Breast epithelium (tissue), 3 donors: ENCODE results near the gene RASGRP1.

Source experiments
- CTCF ChIP-seq, 3 donors: fragments of 450-650 bp; IDR thresholded peaks; one replicate each; pipeline ENCODE4 v1.5.1; 2016 to 2017; ENCODE audit warnings: antibody characterized with exemption in 3 of 3, mild to moderate bottlenecking in 3 of 3, moderate library complexity in 3 of 3
- POLR2A ChIP-seq: fragments of 450-650 bp; IDR thresholded peaks from one replicate; pipeline ENCODE4 v1.6.1; 2016; ENCODE audit warnings: antibody characterized with exemption, mild to moderate bottlenecking, moderate library complexity
- POLR2AphosphoS5 ChIP-seq, 3 donors: sonication (generic); formaldehyde crosslinking; IDR thresholded peaks; one replicate each; pipeline ENCODE4 v1.6.1; 2017; ENCODE audit warnings: antibody characterized with exemption in 3 of 3

GRCh38 chr15:38526158-38526557, 38.5 kb downstream of the RASGRP1 start:
- TF ChIP-seq CTCF (IDR thresholded peaks at IDR 0.05), result no peak
- TF ChIP-seq POLR2AphosphoS5 (IDR thresholded peaks at IDR 0.05), result no peak
- no peak for TF ChIP-seq POLR2A
